Cardiac fibroblast (primary cell): ENCODE data around the gene DRICH1.
"Not testable (repeated sequence)": the region's sequence is repeated elsewhere in the genome, so short reads cannot be mapped to it uniquely, and the experiment has no call there.

Source experiments
- DNase-seq, 2 donors: peaks; one replicate each; pipeline versions ENCODE4 v3.0.0 to v3.0.0-alpha.2; 2010; ENCODE audit warnings: low read depth in 2 of 2
- H3K4me3 ChIP-seq, 2 donors: replicated peaks in 1 of 2; 1 replicate in 1 of 2; 2 replicates in 1 of 2; pipeline ENCODE4 v1.5.1; 2011; ENCODE audit warnings: low read depth in 2 of 2, low read length in 2 of 2, mild to moderate bottlenecking in 2 of 2, moderate library complexity in 1 of 2
- TF ChIP-seq, protein P1 (sequence below): IDR thresholded peaks from one replicate; pipeline ENCODE4 v1.5.1; 2011; ENCODE audit warnings: low read depth, mild to moderate bottlenecking, low read length, inconsistent platforms

The DRICH1 gene

GRCh38 chr22:23638611-23639010, 6.5 kb upstream of the DRICH1 start:
- TF ChIP-seq, protein P1, sequence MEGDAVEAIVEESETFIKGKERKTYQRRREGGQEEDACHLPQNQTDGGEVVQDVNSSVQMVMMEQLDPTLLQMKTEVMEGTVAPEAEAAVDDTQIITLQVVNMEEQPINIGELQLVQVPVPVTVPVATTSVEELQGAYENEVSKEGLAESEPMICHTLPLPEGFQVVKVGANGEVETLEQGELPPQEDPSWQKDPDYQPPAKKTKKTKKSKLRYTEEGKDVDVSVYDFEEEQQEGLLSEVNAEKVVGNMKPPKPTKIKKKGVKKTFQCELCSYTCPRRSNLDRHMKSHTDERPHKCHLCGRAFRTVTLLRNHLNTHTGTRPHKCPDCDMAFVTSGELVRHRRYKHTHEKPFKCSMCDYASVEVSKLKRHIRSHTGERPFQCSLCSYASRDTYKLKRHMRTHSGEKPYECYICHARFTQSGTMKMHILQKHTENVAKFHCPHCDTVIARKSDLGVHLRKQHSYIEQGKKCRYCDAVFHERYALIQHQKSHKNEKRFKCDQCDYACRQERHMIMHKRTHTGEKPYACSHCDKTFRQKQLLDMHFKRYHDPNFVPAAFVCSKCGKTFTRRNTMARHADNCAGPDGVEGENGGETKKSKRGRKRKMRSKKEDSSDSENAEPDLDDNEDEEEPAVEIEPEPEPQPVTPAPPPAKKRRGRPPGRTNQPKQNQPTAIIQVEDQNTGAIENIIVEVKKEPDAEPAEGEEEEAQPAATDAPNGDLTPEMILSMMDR, result no peak
- DNase-seq, result no peak
- H3K4me3 ChIP-seq, result no peak overlapping the region

DNA sequence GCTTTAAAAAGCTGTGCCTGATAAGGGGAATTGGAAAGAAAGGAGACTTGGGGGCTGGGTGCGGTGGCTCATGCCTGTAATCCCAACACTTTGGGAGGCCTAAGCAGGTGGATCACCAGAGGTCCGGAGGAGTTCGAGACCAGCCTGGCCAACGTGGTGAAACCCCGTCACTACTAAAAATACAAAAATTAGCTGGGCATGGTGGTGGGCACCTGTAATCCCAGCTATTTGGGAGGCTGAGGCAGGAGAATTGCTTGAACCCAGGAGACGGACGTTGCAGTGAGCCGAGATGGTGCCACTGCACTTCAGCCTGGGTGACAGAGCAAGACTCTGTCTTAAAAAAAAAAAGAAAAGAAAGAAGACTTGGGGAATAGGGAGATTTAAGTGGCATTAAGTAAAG, 3.2 kb upstream of the DRICH1 start:
- not testable (repeated sequence) for DNase-seq, H3K4me3 ChIP-seq

GRCh38 chr22:23628056-23628743, 3.9 kb downstream of the DRICH1 start:
- peak in 1 of 2 donors; percentile 3 for DNase-seq
- H3K4me3 ChIP-seq, result not testable (repeated sequence)

DNA sequence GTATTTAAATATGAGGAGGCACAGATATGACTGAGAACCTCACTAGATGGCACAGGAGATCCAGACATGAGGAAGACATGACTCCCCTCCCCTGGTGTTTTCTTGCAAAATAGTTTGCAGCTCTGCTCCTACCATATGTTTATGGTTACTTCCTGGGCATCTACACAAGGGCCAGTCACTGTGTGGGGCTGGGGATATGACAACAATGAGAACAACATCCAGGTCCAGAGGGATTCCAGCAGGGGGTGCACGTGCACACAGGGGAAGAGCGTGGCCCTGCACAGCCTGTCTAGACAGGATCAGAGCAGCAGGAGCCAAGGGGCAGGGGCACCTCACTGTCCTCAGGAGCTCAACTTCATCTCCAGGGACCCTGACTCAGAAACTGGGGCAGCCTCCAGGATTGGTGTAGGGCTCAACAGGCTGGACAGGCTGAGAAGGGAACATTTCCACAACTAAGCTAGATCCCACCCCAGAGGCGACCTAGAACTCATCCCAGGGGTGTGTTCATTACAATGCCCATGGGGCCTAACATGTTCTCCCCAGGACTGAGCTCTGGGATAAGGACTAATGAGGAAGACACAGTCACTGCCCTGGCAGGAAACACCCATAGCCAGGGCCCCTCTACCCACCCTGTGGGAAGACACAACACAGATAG, 4.6 kb downstream of the DRICH1 start:
- DNase-seq, result peak; percentile 26 to 52
- TF ChIP-seq, protein P1, result peak; percentile 49
- H3K4me3 ChIP-seq, result not testable (repeated sequence)

DNA sequence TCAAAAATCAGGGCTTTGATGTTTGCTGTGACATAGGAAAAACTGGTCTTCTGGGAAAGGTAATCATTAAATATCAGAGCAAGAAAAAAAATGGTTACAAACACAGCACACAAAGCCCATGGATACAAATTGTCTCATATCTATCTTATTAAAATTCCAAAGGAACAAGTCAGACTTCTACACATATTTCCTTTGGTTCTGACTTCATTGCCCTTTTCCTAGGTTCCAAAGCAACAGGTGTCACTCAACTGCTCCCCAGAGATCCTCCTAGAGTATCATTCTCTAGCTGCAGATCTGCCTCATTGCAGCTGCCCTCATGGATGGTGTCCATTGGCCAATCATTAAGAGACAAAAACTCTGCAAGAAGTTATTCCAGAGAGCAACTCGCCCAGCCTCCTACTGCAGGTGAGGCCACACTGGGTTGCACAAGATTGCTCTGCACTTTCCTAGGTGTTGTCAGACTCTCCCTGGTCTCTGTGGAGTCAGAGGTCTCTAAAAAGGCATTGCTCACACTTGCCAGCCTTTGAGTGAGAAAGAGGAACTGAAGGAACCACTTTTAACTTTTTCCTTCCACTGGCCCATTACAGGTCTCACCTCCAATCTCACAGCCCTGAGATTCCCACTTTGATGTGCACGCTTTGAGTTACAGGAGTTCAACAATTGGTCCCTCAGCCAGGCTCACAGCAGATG, 5.7 kb downstream of the DRICH1 start:
- H3K4me3 ChIP-seq, result no peak overlapping the region
- no peak for DNase-seq
- TF ChIP-seq, protein P1, result no peak

DNA sequence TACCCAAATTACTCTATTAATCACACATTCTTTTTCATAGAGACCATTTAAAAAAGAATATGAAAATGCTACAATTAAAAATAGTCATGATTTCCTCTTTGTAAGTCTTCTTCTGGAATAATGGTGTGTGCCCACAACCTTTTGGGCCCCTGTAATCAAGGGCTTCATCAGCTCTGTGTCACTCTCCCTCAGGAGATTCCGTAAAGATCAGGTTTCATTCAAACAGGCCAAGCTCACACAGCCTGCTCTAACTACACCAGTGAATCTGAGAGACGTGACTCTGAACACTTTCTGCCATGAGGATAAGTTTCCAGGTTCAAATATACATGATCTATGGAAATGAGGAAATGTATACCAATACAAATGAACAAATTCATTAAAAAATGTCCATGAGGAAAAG, 9.5 kb downstream of the DRICH1 start:
- TF ChIP-seq, protein P1, result no peak
- no peak overlapping the region for H3K4me3 ChIP-seq
- DNase-seq, result no peak

GRCh38 chr22:23621916-23622315, 10.2 kb downstream of the DRICH1 start:
- DNase-seq, result not testable (repeated sequence)

DNA sequence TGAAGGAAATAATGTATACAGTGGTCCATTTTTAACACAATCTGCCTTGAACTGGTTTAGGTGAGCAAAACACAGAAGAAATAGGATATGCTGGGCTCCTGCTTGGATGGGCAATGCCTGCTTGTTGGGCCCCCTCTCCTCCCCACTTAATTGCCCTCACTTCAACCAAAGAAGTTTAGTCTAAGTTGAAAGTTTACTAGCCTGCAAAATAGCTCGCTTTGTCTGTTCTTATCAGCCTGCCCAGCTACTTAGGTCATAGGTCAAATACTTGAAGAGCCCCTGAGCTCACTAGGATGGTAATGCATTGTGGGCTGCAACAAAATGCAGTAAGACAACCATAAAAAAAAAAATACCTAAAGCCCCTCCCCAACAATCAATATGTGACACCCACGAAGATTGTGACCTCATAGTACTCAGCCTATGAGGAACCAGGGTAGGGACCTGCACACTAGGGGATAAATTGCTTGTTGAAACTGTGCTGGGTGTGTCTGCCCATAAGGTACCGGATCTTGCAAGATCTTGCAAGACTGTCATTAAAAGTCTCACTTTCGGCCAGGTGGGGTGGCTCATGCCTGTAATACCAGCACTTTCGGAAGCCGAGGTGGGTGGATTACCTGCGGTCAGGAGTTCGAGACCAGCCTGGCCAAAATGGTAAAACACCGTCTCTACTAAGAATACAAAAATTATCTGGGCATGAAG, 10.9 kb downstream of the DRICH1 start:
- H3K4me3 ChIP-seq, result no peak overlapping the region
- DNase-seq, result no peak
- TF ChIP-seq, protein P1, result no peak

More at GRCh38 chr22:23621916-23622315, 10.2 kb downstream of the DRICH1 start:
- H3K4me3 ChIP-seq, result not testable (repeated sequence)
